GM23338 (cell line): Measurements from ENCODE around the gene IRS1. TPM values are rescaled to one million over a fixed set of nuclear protein-coding genes. Genes with fewer than 3 reads are reported as not detected.

Source experiments
- ATAC-seq: fragments of 200-7000 bp; cut with Tn5 transposase; 3 replicates; pipeline ENCODE4 v1.9.1; 2020
- DNase-seq: peaks from one replicate; pipeline ENCODE4 v3.0.0-alpha.2; 2015; ENCODE audit warnings: low spot score
- H2AFZ ChIP-seq: fragments of 200-600 bp; sonication (generic); 2 replicates; pipeline ENCODE4 v1.8.0; 2016; ENCODE audit warnings: antibody characterized with exemption, mild to moderate bottlenecking, moderate library complexity
- H3F3A ChIP-seq: fragments of 200-600 bp; sonication (generic); replicated peaks from 2 replicates; pipeline ENCODE4 v1.8.0; 2017; ENCODE audit warnings: antibody characterized with exemption, mixed run types, low read depth
- H3K27ac ChIP-seq: fragments of 200-600 bp; sonication (generic); 2 replicates; pipeline ENCODE4 v1.6.1; 2016; ENCODE audit warnings: low read depth
- H3K27me3 ChIP-seq: fragments of 200-600 bp; sonication (generic); 2 replicates; pipeline ENCODE4 v1.8.0; 2016; ENCODE audit warnings: mild to moderate bottlenecking, mixed run types, moderate library complexity; ENCODE audit not compliant: insufficient read depth
- H3K36me3 ChIP-seq: fragments of 200-600 bp; sonication (generic); 2 replicates; pipeline ENCODE4 v1.8.0; 2016; ENCODE audit warnings: mild to moderate bottlenecking; ENCODE audit not compliant: insufficient read depth
- H3K4me1 ChIP-seq: fragments of 200-600 bp; sonication (generic); 2 replicates; pipeline ENCODE4 v1.8.0; 2016; ENCODE audit warnings: mild to moderate bottlenecking, moderate library complexity; ENCODE audit not compliant: insufficient read depth
- H3K4me2 ChIP-seq: fragments of 200-600 bp; sonication (generic); 2 replicates; pipeline ENCODE4 v1.7.1; 2017; ENCODE audit warnings: mixed run types
- H3K4me3 ChIP-seq: fragments of 200-600 bp; sonication (generic); 2 replicates; pipeline ENCODE4 v1.6.1; 2016; ENCODE audit warnings: mixed run types
- H3K79me2 ChIP-seq: fragments of 200-600 bp; sonication (generic); replicated peaks from 2 replicates; pipeline ENCODE4 v1.8.0; 2017; ENCODE audit warnings: mild to moderate bottlenecking; ENCODE audit not compliant: insufficient read depth
- H3K9me2 ChIP-seq: fragments of 200-600 bp; sonication (generic); 2 replicates; pipeline ENCODE4 v1.8.0; 2017; ENCODE audit not compliant: insufficient read depth
- H4K20me1 ChIP-seq: fragments of 200-600 bp; sonication (generic); replicated peaks from 2 replicates; pipeline ENCODE4 v1.8.0; 2017; ENCODE audit warnings: mild to moderate bottlenecking; ENCODE audit not compliant: insufficient read depth
- H3K27ac Mint-ChIP-seq: 2 replicates; pipeline ENCODE4 v1.8.0; 2020; ENCODE audit warnings: inconsistent platforms, mild to moderate bottlenecking, moderate library complexity, mixed read lengths
- H3K27me3 Mint-ChIP-seq: 3 replicates; pipeline ENCODE4 v1.8.0; 2022; ENCODE audit warnings: low read depth, mild to moderate bottlenecking, moderate library complexity, mixed read lengths, inconsistent platforms; ENCODE audit not compliant: insufficient read depth, poor library complexity
- H3K36me3 Mint-ChIP-seq: 3 replicates; pipeline ENCODE4 v1.8.0; 2021; ENCODE audit warnings: low read depth, mild to moderate bottlenecking, inconsistent platforms, moderate library complexity, mixed read lengths
- H3K4me1 Mint-ChIP-seq: 3 replicates; pipeline ENCODE4 v1.8.0; 2020; ENCODE audit warnings: mild to moderate bottlenecking, inconsistent platforms, mixed read lengths
- H3K4me3 Mint-ChIP-seq: 3 replicates; pipeline ENCODE4 v1.8.0; 2021; ENCODE audit warnings: moderate library complexity, mild to moderate bottlenecking, inconsistent platforms, mixed read lengths
- H3K9me3 Mint-ChIP-seq: 3 replicates; pipeline ENCODE4 v1.8.0; 2020; ENCODE audit warnings: moderate library complexity, mild to moderate bottlenecking, inconsistent platforms, mixed read lengths
- CTCF ChIP-seq, 2 experiments: fragments of 200-600 bp in 1 of 2; sonication (generic) in 1 of 2; conservative IDR thresholded peaks; 2 replicates each; pipeline versions ENCODE4 v1.5.1 to v1.6.1; 2016 to 2017; ENCODE audit warnings: antibody characterized with exemption in 2 of 2, low read depth in 2 of 2, mild to moderate bottlenecking in 2 of 2, moderate library complexity in 1 of 2
- EZH2 ChIP-seq: fragments of 200-600 bp; sonication (generic); IDR thresholded peaks from one replicate; pipeline ENCODE4 v1.8.0; 2017; ENCODE audit warnings: antibody characterized with exemption, mild to moderate bottlenecking, low read depth; ENCODE audit not compliant: unreplicated experiment
- JUNB ChIP-seq: IDR thresholded peaks from one replicate; pipeline ENCODE4 v1.6.1; 2016; ENCODE audit warnings: antibody characterized with exemption; ENCODE audit not compliant: unreplicated experiment
- NANOG ChIP-seq: IDR thresholded peaks from 2 replicates; pipeline ENCODE4 v1.6.1; 2016; ENCODE audit warnings: antibody characterized with exemption, borderline replicate concordance
- POLR2AphosphoS5 ChIP-seq: IDR thresholded peaks from 2 replicates; pipeline ENCODE4 v1.6.1; 2016; ENCODE audit warnings: antibody characterized with exemption, low read depth
- ZNF331 ChIP-seq: fragments of 250-450 bp; sonication (Bioruptor Pico); IDR thresholded peaks from 2 replicates; pipeline ENCODE4 v1.5.0; 2020; ENCODE audit warnings: low read depth, mild to moderate bottlenecking, moderate library complexity
- polyA plus RNA-seq: library from polyadenylated mRNA; unstranded; fragments of >200 nt; fragmentation: Nextera tagmentation; extraction: Ambion mirVana; gene quantifications from 2 replicates; pipeline ENCODE4 v1.2.1, GENCODE V29; 2016
- total RNA-seq: library from RNA; depleted of rRNA; stranded (reverse); fragments of >200 nt; shearing (Covaris generic); gene quantifications from 2 replicates; pipeline ENCODE4 v1.2.3, GENCODE V29; 2014
- TF ChIP-seq, protein P1 (sequence below): fragments of 250-450 bp; sonication (Bioruptor Pico); IDR thresholded peaks from 2 replicates; pipeline ENCODE4 v1.5.0; 2020; ENCODE audit warnings: mild to moderate bottlenecking, moderate library complexity
- TF ChIP-seq, protein P2 (sequence below): IDR thresholded peaks from 2 replicates; pipeline ENCODE4 v1.6.1; 2016; ENCODE audit warnings: antibody characterized with exemption

The IRS1 gene
- total and polyA plus RNA-seq, 2 experiments from 2014 or later = 6.9 to 26.2 TPM

- Mint-ChIP-seq H3K4me1 (peaks cover 49% of the 10 kb centered on the region), H3K27ac (no peak overlapping the region), H3K36me3 (peaks cover 41% of the 10 kb centered on the region), H3K4me3 (0 out of 3 replicates have a peak overlapping the region, but pooled peaks have one; percentile 48), H3K27me3 (peaks cover 14% of the 10 kb centered on the region), H3K9me3 (peaks cover 20% of the 10 kb centered on the region; the same call in 2 of the 3 replicates)
- Histone ChIP-seq H3K79me2 (peaks cover 58% of the 10 kb centered on the region), H3K4me3 (no peak overlapping the region), H3K4me2 (no peak overlapping the region), H3F3A (peaks cover 5% of the 10 kb centered on the region; the same call in 1 of the 2 replicates), H3K27ac (no peak overlapping the region), H3K4me1 (peaks cover 42% of the 10 kb centered on the region), H4K20me1 (0 out of 2 replicates have a peak, but pooled peaks cover 4% of the 10 kb centered on the region), H2AFZ (no peak overlapping the region), H3K36me3 (no peaks in the 10 kb centered on the region), H3K9me2 (no peaks in the 10 kb centered on the region), H3K27me3 (no peaks in the 10 kb centered on the region)
- no peak for ATAC-seq
- TF ChIP-seq CTCF (conservative IDR thresholded peaks at IDR 0.05; ENCODE audit: low read depth in 2 of 2) (peak; percentile 31 to 61; a peak in 2 of 4 replicates), NANOG (no peak)
- no peak for DNase-seq
These were observed 2.8 kb downstream of the IRS1 start for GRCh38 chr2:226796840-226797288.

DNA sequence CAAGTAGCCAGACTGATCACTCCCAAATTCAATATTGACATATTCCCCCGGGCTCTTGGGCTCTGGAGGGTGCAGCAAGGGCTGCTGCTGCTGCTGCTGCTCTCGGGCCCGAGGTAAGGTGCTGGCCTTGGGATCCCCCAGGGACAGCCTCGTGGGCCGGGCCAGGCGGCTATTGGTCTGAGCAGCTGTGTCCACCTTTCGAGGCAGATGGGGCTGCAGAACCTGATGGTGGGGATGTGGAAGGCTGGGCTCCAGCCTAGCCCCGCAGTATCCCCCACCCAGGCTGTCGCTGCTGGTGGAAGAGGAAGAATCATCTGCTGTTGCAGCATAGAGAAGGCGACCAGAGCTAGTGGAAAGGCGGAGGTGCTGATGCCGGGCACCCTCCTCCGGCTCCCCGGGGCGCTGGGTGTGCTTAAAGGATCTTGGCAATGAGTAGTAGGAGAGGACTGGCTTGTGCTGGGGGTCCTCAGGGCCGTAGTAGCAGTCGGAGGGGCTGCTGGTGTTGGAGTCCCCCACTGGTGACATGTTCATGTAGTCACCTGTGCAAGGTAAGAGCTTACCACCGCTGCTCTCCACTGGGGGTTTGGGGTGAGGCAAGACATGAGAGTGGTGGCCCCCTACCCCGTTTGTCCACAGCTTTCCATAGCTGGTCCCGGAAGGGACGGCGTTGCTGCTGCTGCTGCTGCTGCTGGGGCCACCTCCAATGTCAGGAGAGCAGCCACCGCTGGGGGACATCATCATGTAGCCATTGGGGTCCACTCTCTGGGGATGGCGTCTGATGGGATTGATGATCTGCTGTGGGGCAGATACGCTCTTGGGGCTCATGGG lies 3.4 kb downstream of the IRS1 start:
- H3K36me3 ChIP-seq = no peaks in the 10 kb centered on the region
- 0 out of 2 replicates have a peak, but pooled peaks cover 4% of the 10 kb centered on the region for H4K20me1 ChIP-seq
- Mint-ChIP-seq H3K4me3 (no peak overlapping the region; the same call in 2 of the 3 replicates), H3K36me3 (peaks cover 41% of the 10 kb centered on the region), H3K9me3 (peaks cover 20% of the 10 kb centered on the region; the same call in 2 of the 3 replicates), H3K27ac (no peak overlapping the region), H3K27me3 (peaks cover 17% of the 10 kb centered on the region), H3K4me1 (peaks cover 45% of the 10 kb centered on the region)
- peaks cover 41% of the 10 kb centered on the region for H3K4me1 ChIP-seq
- H3K79me2 ChIP-seq = peaks cover 58% of the 10 kb centered on the region
- no peak overlapping the region for H3K27ac ChIP-seq
- no peak for ATAC-seq
- DNase-seq = no peak
- H3K9me2 ChIP-seq = no peaks in the 10 kb centered on the region
- peak overlapping the region; percentile 84; the same call in 1 of the 2 replicates for H3K4me2 ChIP-seq
- H3K27me3 ChIP-seq = no peaks in the 10 kb centered on the region
- no peak overlapping the region for H2AFZ ChIP-seq
- H3F3A ChIP-seq = peaks cover 5% of the 10 kb centered on the region; the same call in 1 of the 2 replicates
- H3K4me3 ChIP-seq = no peak overlapping the region
- no peak for TF ChIP-seq NANOG
- TF ChIP-seq, protein P1, sequence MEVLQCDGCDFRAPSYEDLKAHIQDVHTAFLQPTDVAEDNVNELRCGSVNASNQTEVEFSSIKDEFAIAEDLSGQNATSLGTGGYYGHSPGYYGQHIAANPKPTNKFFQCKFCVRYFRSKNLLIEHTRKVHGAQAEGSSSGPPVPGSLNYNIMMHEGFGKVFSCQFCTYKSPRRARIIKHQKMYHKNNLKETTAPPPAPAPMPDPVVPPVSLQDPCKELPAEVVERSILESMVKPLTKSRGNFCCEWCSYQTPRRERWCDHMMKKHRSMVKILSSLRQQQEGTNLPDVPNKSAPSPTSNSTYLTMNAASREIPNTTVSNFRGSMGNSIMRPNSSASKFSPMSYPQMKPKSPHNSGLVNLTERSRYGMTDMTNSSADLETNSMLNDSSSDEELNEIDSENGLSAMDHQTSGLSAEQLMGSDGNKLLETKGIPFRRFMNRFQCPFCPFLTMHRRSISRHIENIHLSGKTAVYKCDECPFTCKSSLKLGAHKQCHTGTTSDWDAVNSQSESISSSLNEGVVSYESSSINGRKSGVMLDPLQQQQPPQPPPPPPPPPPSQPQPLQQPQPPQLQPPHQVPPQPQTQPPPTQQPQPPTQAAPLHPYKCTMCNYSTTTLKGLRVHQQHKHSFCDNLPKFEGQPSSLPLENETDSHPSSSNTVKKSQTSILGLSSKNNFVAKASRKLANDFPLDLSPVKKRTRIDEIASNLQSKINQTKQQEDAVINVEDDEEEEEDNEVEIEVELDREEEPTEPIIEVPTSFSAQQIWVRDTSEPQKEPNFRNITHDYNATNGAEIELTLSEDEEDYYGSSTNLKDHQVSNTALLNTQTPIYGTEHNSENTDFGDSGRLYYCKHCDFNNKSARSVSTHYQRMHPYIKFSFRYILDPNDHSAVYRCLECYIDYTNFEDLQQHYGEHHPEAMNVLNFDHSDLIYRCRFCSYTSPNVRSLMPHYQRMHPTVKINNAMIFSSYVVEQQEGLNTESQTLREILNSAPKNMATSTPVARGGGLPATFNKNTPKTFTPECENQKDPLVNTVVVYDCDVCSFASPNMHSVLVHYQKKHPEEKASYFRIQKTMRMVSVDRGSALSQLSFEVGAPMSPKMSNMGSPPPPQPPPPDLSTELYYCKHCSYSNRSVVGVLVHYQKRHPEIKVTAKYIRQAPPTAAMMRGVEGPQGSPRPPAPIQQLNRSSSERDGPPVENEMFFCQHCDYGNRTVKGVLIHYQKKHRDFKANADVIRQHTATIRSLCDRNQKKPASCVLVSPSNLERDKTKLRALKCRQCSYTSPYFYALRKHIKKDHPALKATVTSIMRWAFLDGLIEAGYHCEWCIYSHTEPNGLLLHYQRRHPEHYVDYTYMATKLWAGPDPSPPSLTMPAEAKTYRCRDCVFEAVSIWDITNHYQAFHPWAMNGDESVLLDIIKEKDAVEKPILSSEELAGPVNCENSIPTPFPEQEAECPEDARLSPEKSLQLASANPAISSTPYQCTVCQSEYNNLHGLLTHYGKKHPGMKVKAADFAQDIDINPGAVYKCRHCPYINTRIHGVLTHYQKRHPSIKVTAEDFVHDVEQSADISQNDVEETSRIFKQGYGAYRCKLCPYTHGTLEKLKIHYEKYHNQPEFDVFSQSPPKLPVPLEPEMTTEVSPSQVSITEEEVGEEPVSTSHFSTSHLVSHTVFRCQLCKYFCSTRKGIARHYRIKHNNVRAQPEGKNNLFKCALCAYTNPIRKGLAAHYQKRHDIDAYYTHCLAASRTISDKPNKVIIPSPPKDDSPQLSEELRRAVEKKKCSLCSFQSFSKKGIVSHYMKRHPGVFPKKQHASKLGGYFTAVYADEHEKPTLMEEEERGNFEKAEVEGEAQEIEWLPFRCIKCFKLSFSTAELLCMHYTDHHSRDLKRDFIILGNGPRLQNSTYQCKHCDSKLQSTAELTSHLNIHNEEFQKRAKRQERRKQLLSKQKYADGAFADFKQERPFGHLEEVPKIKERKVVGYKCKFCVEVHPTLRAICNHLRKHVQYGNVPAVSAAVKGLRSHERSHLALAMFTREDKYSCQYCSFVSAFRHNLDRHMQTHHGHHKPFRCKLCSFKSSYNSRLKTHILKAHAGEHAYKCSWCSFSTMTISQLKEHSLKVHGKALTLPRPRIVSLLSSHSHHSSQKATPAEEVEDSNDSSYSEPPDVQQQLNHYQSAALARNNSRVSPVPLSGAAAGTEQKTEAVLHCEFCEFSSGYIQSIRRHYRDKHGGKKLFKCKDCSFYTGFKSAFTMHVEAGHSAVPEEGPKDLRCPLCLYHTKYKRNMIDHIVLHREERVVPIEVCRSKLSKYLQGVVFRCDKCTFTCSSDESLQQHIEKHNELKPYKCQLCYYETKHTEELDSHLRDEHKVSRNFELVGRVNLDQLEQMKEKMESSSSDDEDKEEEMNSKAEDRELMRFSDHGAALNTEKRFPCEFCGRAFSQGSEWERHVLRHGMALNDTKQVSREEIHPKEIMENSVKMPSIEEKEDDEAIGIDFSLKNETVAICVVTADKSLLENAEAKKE (CRISPR knock-in tag) = no peak
- TF ChIP-seq POLR2AphosphoS5 = no peak
- no peak for TF ChIP-seq EZH2
- TF ChIP-seq, protein P2, sequence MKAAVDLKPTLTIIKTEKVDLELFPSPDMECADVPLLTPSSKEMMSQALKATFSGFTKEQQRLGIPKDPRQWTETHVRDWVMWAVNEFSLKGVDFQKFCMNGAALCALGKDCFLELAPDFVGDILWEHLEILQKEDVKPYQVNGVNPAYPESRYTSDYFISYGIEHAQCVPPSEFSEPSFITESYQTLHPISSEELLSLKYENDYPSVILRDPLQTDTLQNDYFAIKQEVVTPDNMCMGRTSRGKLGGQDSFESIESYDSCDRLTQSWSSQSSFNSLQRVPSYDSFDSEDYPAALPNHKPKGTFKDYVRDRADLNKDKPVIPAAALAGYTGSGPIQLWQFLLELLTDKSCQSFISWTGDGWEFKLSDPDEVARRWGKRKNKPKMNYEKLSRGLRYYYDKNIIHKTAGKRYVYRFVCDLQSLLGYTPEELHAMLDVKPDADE = no peak
- TF ChIP-seq ZNF331 (CRISPR knock-in tag) = no peak
- no peak for TF ChIP-seq JUNB
